K562 (cell line): ENCODE results near the gene WNK1. TPM values are rescaled to one million over a fixed set of nuclear protein-coding genes. Genes with fewer than 3 reads are reported as not detected.

Experiments
- ATAC-seq: fragments of 200-7000 bp; cut with Tn5 transposase; 3 replicates; pipeline ENCODE4 v1.9.1; 2020; ENCODE audit warnings: moderate library complexity
- BruUV-seq: library from RNA; stranded (reverse); fragments of 400-500 nt; replicated peaks from 2 replicates; lab custom pipeline; 2021; lab: Mats Ljungman, UMichigan
- CTCF ChIA-PET: fragments of 300-600 bp; formaldehyde crosslinking; extraction: SDS; loops from one replicate; lab custom pipeline; 2021; ENCODE audit warnings: low intra/inter-chr PET ratio; lab: Yijun Ruan, JAX
- POLR2A ChIA-PET: fragments of 300-600, 350-650 bp; sonication (Branson Sonifier 250); formaldehyde crosslinking; extraction: SDS; loops from one replicate; lab custom pipeline; 2021; ENCODE audit warnings: antibody characterized with exemption, inconsistent platforms; lab: Yijun Ruan, JAX
- DNase-seq, 4 experiments: peaks; one replicate each; pipeline versions ENCODE4 v3.0.0 to v3.0.0-alpha.2; 2011 to 2018; ENCODE audit warnings: low spot score in 3 of 4, mixed read lengths in 3 of 4; ENCODE audit errors: extremely low read depth in 1 of 4
- FAIRE-seq: peaks from 2 replicates; lab custom pipeline; 2011; peaks lifted over from hg19 to GRCh38; lab: Jason Lieb, UNC
- H2AFZ ChIP-seq: 2 replicates; pipeline ENCODE4 v1.6.0; 2011; ENCODE audit warnings: low read depth, low read length, control low read depth, inconsistent platforms
- H3K27ac ChIP-seq: fragments of 200-600 bp; 3 replicates; pipeline ENCODE4 v1.8.0; 2011; ENCODE audit warnings: low read depth, mild to moderate bottlenecking, control low read depth, inconsistent platforms, low read length, moderate library complexity, mixed read lengths; ENCODE audit errors: extremely low read depth
- H3K27me3 ChIP-seq, 2 experiments: fragments of 300-600 bp in 1 of 2; 2 replicates in 1 of 2; 3 replicates in 1 of 2; pipeline versions ENCODE4 v1.6.0 to v1.8.0; 2011; ENCODE audit warnings: inconsistent platforms in 2 of 2, low read length in 2 of 2, mild to moderate bottlenecking in 1 of 2, mixed read lengths in 1 of 2, moderate library complexity in 1 of 2; ENCODE audit not compliant: control insufficient read depth in 2 of 2, insufficient read depth in 2 of 2
- H3K36me3 ChIP-seq: fragments of 300-600 bp; 3 replicates; pipeline ENCODE4 v1.8.0; 2011; ENCODE audit warnings: mild to moderate bottlenecking, low read length, inconsistent platforms; ENCODE audit not compliant: control insufficient read depth, insufficient read depth
- H3K4me1 ChIP-seq, 2 experiments: fragments of 200-600 bp in 1 of 2; replicated peaks in 1 of 2; 2 replicates in 1 of 2; 3 replicates in 1 of 2; pipeline versions ENCODE4 v1.5.1 to v1.8.0; 2011; ENCODE audit warnings: inconsistent platforms in 2 of 2, low read length in 2 of 2, mild to moderate bottlenecking in 1 of 2, mixed read lengths in 1 of 2, moderate library complexity in 1 of 2; ENCODE audit not compliant: control insufficient read depth in 2 of 2, insufficient read depth in 2 of 2
- H3K4me2 ChIP-seq: 2 replicates; pipeline ENCODE4 v1.6.1; 2011; ENCODE audit warnings: low read length, control low read depth, inconsistent platforms, mixed read lengths; ENCODE audit not compliant: insufficient read depth
- H3K4me3 ChIP-seq: fragments of 200-600 bp; sonication (generic), shearing (Covaris generic); 2 replicates; pipeline ENCODE4 v1.5.1; 2016; ENCODE audit warnings: control low read depth, inconsistent platforms
- H3K79me2 ChIP-seq: fragments of 200-600 bp; 3 replicates; pipeline ENCODE4 v1.8.0; 2011; ENCODE audit warnings: low read length, inconsistent platforms; ENCODE audit not compliant: control insufficient read depth, insufficient read depth
- H3K9ac ChIP-seq, 2 experiments: 2 replicates each; pipeline versions ENCODE4 v1.6.0 to v1.6.1; 2011; ENCODE audit warnings: low read depth in 2 of 2, low read length in 2 of 2, control low read depth in 1 of 2, inconsistent platforms in 1 of 2, mild to moderate bottlenecking in 1 of 2, mixed read lengths in 1 of 2; ENCODE audit not compliant: insufficient read depth in 1 of 2
- H3K9me1 ChIP-seq: one replicate; pipeline ENCODE4 v1.6.0; 2011; ENCODE audit warnings: inconsistent platforms, mild to moderate bottlenecking, low read length, moderate library complexity; ENCODE audit not compliant: control insufficient read depth, insufficient read depth
- H3K9me3 ChIP-seq: replicated peaks from 2 replicates; pipeline ENCODE4 v1.5.1; 2011; ENCODE audit warnings: low read depth, low read length, inconsistent platforms; ENCODE audit not compliant: control insufficient read depth, insufficient read depth
- H4K20me1 ChIP-seq: replicated peaks from 2 replicates; pipeline ENCODE4 v1.6.1; 2011; ENCODE audit warnings: low read length, inconsistent platforms, mixed read lengths; ENCODE audit not compliant: control insufficient read depth, insufficient read depth
- CC2D1A ChIP-seq: fragments of 450-650 bp; IDR thresholded peaks from 2 replicates; pipeline ENCODE4 v1.6.1; 2017; ENCODE audit warnings: mild to moderate bottlenecking
- CCAR2 ChIP-seq: fragments of 200-400 bp; formaldehyde crosslinking; IDR thresholded peaks from 2 replicates; pipeline ENCODE4 v1.6.1; 2017; ENCODE audit warnings: mild to moderate bottlenecking, low read depth, low read length
- FOS ChIP-seq: IDR thresholded peaks from 3 replicates; pipeline ENCODE4 v1.6.1; 2011; ENCODE audit not compliant: insufficient read length; ENCODE audit errors: extremely low read depth
- IRF2 ChIP-seq: sonication (generic); formaldehyde crosslinking; IDR thresholded peaks from 2 replicates; pipeline ENCODE4 v1.8.1; 2022; ENCODE audit warnings: mild to moderate bottlenecking, missing genetic modification reagents
- IRF9 ChIP-seq: fragments of 450-650 bp; IDR thresholded peaks from 2 replicates; pipeline ENCODE4 v1.6.1; 2016; ENCODE audit warnings: missing biosample characterization, missing genetic modification characterization
- KLF1 ChIP-seq: fragments of 450-650 bp; IDR thresholded peaks from 2 replicates; pipeline ENCODE4 v1.6.1; 2016; ENCODE audit warnings: missing genetic modification characterization, missing compliant biosample characterization
- MEF2D ChIP-seq: conservative IDR thresholded peaks from 2 replicates; pipeline ENCODE4 v1.6.1; 2016; ENCODE audit warnings: low read depth, missing genetic modification characterization, missing compliant biosample characterization
- NFYB ChIP-seq: IDR thresholded peaks from 2 replicates; pipeline ENCODE4 v1.6.1; 2011; ENCODE audit warnings: mild to moderate bottlenecking, moderate library complexity; ENCODE audit not compliant: insufficient read length; ENCODE audit errors: extremely low read depth
- SIX5 ChIP-seq, 2 experiments: IDR thresholded peaks; 2 replicates each; pipeline ENCODE4 v1.6.1; 2011; ENCODE audit warnings: low read length in 2 of 2, borderline replicate concordance in 1 of 2, low read depth in 1 of 2, mild to moderate bottlenecking in 1 of 2, moderate library complexity in 1 of 2; ENCODE audit not compliant: insufficient read depth in 1 of 2
- SMARCA4 ChIP-seq: fragments of 450-650 bp; IDR thresholded peaks from 2 replicates; pipeline ENCODE4 v1.6.1; 2016
- TAF9B ChIP-seq: fragments of 450-650 bp; IDR thresholded peaks from 2 replicates; pipeline ENCODE4 v1.6.1; 2018; ENCODE audit warnings: mild to moderate bottlenecking; ENCODE audit not compliant: partially characterized antibody
- ZNF133 ChIP-seq: fragments of 250-450 bp; sonication (Bioruptor Pico); IDR thresholded peaks from 2 replicates; pipeline ENCODE4 v1.4.0; 2020; ENCODE audit warnings: mild to moderate bottlenecking
- WGBS: fragments of 100-300 bp; shearing (Covaris generic); methylation state at CpG from one replicate; pipeline ENCODE4 v1.1.6; 2016; ENCODE audit warnings: low coverage, mixed read lengths; ENCODE audit not compliant: insufficient coverage; ENCODE audit errors: missing lambda C conversion rate; 5-methylcytosine and 5-hydroxymethylcytosine counted together
- in situ Hi-C: fragments of 300-500 bp; cut with MboI; formaldehyde crosslinking; loops from 4 replicates; pipeline ENCODE4 v1.15.0; 2018; ENCODE audit warnings: inconsistent platforms, mixed read lengths
- intact Hi-C: fragments of 100-400 bp; cut with micrococcal nuclease; formaldehyde crosslinking; loops from 2 replicates; pipeline ENCODE4 v1.14.2; 2022
- polyA plus RNA-seq, 8 experiments: library from polyadenylated mRNA; depleted of rRNA in 4 of 8; stranded (reverse) in 5 of 8; unstranded in 3 of 8; fragments of >200 nt; fragmentation: Nextera tagmentation in 2 of 8; fragmentation: Illumina TruSeq in 1 of 8; extraction: Ambion mirVana in 2 of 8; extraction: Trizol in 1 of 8; gene quantifications; 2 replicates each; pipeline versions ENCODE4 v1.2.1 to v1.2.3, GENCODE V29; 2011 to 2014; ENCODE audit warnings: inconsistent platforms in 1 of 8, missing spikeins in 1 of 8
- total RNA-seq, 7 experiments: library from RNA; depleted of rRNA in 6 of 7; stranded (reverse); fragments of >200 nt in 6 of 7; fragmentation: Illumina TruSeq in 2 of 7; extraction: Trizol in 2 of 7; gene quantifications; 2 replicates each; pipeline versions ENCODE4 v1.2.1 to v1.2.3, GENCODE V29; 2011 to 2021; ENCODE audit warnings: low replicate concordance in 1 of 7
- TF ChIP-seq, protein P1 (sequence below), 2 experiments: IDR thresholded peaks in 1 of 2; conservative IDR thresholded peaks in 1 of 2; 2 replicates each; pipeline ENCODE4 v1.6.1; 2016; ENCODE audit warnings: low read depth in 2 of 2, mild to moderate bottlenecking in 1 of 2, missing compliant biosample characterization in 1 of 2, missing genetic modification characterization in 1 of 2, moderate library complexity in 1 of 2

WNK1 gene
- total and polyA plus RNA-seq, 9 of the 15 experiments (the other 6 are each of a cell fraction or from before 2014, with no cell fraction given): 4.3 to 73.9 (median 31.0) TPM

GRCh38 chr12:730550-730949, 21.8 kb upstream of the WNK1 start:
- in situ Hi-C loops: no loop called here
- WGBS: 37% methylated on average over 7 of the region's 9 CpGs

GRCh38 chr12:737122-737739, 15.1 kb upstream of the WNK1 start:
- intact Hi-C loops: no loop called here
- no peak overlapping the region for H2AFZ ChIP-seq
- no peak for DNase-seq
- H3K9ac ChIP-seq: no peak overlapping the region
- WGBS: 26% methylated on average over 10 of the region's 10 CpGs
- in situ Hi-C loops: no loop called here
- no peaks in the 10 kb centered on the region for H3K27me3 ChIP-seq
- CTCF ChIA-PET: no interaction called here
- FAIRE-seq: no peak
- no peaks in the 10 kb centered on the region for H3K9me1 ChIP-seq
- H3K79me2 ChIP-seq: no peaks in the 10 kb centered on the region
- no TSS peak for BruUV-seq
- no peaks in the 10 kb centered on the region for H4K20me1 ChIP-seq
- no peaks in the 10 kb centered on the region for H3K9me3 ChIP-seq
- no peak for ATAC-seq
- POLR2A ChIA-PET: interaction anchor here (1.3 kb wide), 1 partner anchor 13 kb away, joined by 6 read pairs; no protein-coding TSS in a partner anchor
- no peaks in the 10 kb centered on the region for H3K4me1 ChIP-seq
- no peaks in the 10 kb centered on the region for H3K36me3 ChIP-seq
- H3K4me2 ChIP-seq: no peak overlapping the region
- H3K27ac ChIP-seq: no peak overlapping the region
- H3K4me3 ChIP-seq: no peak overlapping the region
- no peak for TF ChIP-seq MEF2D (tag)
- no peak for TF ChIP-seq KLF1 (tag)
- no peak for TF ChIP-seq IRF9 (tag)
- TF ChIP-seq NFYB: no peak
- no peak for TF ChIP-seq SMARCA4
- TF ChIP-seq ZNF133: no peak
- TF ChIP-seq CCAR2: no peak
- no peak for TF ChIP-seq SIX5 (IDR thresholded peaks at IDR 0.05; ENCODE audit: borderline replicate concordance in 1 of 2, insufficient read depth in 1 of 2, low read depth in 1 of 2, low read length in 2 of 2)
- TF ChIP-seq TAF9B: no peak
- TF ChIP-seq, protein P1, sequence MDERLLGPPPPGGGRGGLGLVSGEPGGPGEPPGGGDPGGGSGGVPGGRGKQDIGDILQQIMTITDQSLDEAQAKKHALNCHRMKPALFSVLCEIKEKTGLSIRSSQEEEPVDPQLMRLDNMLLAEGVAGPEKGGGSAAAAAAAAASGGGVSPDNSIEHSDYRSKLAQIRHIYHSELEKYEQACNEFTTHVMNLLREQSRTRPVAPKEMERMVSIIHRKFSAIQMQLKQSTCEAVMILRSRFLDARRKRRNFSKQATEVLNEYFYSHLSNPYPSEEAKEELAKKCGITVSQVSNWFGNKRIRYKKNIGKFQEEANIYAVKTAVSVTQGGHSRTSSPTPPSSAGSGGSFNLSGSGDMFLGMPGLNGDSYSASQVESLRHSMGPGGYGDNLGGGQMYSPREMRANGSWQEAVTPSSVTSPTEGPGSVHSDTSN (CRISPR knock-in tag; IDR thresholded peaks at IDR 0.05; ENCODE audit: low read depth): no peak
- TF ChIP-seq, protein P1 (tag; conservative IDR thresholded peaks at IDR 0.05; ENCODE audit: low read depth): no peak
- TF ChIP-seq FOS: no peak

More at GRCh38 chr12:730550-730949, 21.8 kb upstream of the WNK1 start:
- BruUV-seq: no TSS peak
- H3K27me3 ChIP-seq: no peaks in the 10 kb centered on the region
- no peaks in the 10 kb centered on the region for H3K9me1 ChIP-seq
- peaks cover 2% of the 10 kb centered on the region; the same call in 1 of the 2 replicates for H3K9me3 ChIP-seq
- no peaks in the 10 kb centered on the region for H3K79me2 ChIP-seq
- ATAC-seq (no peak), DNase-seq (no peak)
- no peak overlapping the region for H3K4me2 ChIP-seq
- no peak overlapping the region for H3K27ac ChIP-seq
- POLR2A ChIA-PET: no interaction called here
- H3K4me3 ChIP-seq: no peak overlapping the region
- H3K36me3 ChIP-seq: no peaks in the 10 kb centered on the region
- no peak overlapping the region for H2AFZ ChIP-seq
- TF ChIP-seq CC2D1A: peak; percentile 70
- no peak for TF ChIP-seq IRF2 (CRISPR knock-in tag)
- TF ChIP-seq, all 486 proteins: peak for 1
- Histone ChIP-seq H3K4me1 (no peaks in the 10 kb centered on the region), H4K20me1 (no peaks in the 10 kb centered on the region), H3K9ac (no peak overlapping the region)
- intact Hi-C loops: no loop called here
- no peak for FAIRE-seq
- CTCF ChIA-PET: no interaction called here
